ENCODE results near the gene KCNJ15. TPM values are rescaled to one million over a fixed set of nuclear protein-coding genes. Genes with fewer than 3 reads are reported as not detected.
"Not testable (repeated sequence)": the region's sequence is repeated elsewhere in the genome, so short reads cannot be mapped to it uniquely, and the experiment has no call there.

Gene KCNJ15
- total RNA-seq, 1 donor from 2014 or later = 0.83 TPM

DNA sequence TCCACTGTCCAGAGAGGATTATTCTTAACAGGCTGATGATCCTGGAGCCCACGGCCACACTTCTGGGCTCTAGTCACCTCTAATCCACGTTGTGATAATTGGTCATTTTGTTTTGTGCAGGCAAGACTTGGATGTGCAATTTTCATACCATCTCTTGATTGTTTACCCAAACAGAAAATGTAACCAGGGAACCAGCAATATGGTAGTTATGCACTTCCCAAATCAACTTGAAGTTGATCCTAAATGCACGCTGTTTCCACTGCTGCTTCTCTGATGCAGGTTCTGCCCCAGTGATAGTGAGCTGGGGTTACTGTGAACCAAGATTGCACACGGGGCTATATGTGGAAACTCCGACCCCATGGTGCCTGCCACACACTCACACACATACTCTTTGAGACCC is 14.7 kb upstream of the KCNJ15 start:
- intact Hi-C loops (cut with DNase I) = no loop called here
- ATAC-seq (ENCODE audit: poor library complexity) = peak; percentile 28
- DNase-seq = no peak

GRCh38 chr21:38243732-38244406 is 12.9 kb upstream of the KCNJ15 start:
- DNase-seq (no peak), ATAC-seq (ENCODE audit: poor library complexity) (no peak)

GRCh38 chr21:38244407-38244787 is 12.4 kb upstream of the KCNJ15 start:
- ATAC-seq (ENCODE audit: poor library complexity) (no peak), DNase-seq (no peak)
- intact Hi-C loops (cut with DNase I) = no loop called here

More at GRCh38 chr21:38243732-38244406, 12.9 kb upstream of the KCNJ15 start:
- intact Hi-C loops (cut with DNase I) = no loop called here

DNA sequence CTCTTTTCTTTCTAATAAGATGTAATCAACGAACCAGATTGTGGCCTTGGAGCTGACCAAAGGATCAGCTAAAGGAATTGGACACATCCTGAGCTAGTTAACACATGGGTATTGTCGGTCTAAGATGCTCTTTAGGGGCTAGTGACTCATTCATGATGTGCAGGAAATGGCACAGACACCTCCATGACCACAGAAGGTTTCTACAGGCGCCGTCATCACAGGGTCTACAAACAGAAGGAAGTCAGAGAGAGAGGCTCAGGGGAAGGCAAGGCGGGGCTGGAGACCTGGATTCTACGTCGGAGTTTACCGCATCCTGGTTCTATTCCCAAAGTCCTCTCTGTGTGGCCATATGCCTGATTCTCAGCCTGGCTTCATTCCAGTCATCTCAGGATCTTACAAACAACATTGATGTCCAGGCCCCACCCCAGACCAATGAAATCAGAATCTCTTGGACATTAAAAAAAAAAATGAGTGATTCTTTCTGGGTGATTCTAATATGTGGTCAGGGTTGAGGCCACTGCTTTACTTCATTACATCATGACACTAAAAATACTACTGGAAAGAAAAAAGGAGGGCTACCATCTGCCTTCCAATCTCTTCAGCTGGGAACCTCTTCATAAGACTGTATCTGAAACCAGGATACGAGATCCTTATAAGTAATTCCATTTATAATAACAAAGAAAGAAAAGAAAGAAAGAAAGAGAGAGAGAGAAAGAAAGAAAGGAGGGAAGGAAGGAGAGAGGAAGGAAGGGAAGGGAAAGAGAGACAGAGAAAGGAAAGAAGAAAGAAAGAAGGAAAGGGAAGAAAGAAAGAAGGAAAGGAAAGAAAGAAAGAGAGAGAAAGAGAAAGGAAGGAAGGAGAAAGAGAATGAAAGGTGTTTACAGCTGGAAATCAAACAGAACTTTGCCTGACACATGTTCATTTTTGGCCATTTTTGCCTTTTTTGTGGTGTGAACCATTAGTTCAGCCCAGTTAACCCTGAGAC is 11.6 kb upstream of the KCNJ15 start:
- intact Hi-C loops (cut with DNase I) = no loop called here
- no peak for ATAC-seq (ENCODE audit: poor library complexity)
- no peak for DNase-seq

DNA sequence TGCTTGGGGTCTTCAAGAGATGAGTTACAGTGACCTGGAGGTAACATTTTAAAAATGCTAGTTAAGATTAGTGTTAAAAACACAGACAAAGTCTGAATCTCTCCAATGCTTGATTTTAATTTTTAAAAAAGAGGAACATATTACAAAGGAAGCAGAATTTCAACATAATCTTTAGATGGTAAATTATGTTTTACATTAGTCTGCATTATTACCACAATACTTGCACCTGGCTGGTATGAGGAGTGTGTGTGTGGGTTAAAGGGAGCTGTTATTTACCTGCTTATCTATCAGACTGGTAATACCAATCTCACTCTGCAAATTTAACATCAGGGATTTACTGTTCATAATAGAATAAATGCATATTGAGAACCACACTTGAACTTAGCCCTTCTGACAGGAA is 10.3 kb upstream of the KCNJ15 start:
- ATAC-seq (ENCODE audit: poor library complexity) (no peak), DNase-seq (no peak)
- intact Hi-C loops (cut with DNase I) = no loop called here

DNA sequence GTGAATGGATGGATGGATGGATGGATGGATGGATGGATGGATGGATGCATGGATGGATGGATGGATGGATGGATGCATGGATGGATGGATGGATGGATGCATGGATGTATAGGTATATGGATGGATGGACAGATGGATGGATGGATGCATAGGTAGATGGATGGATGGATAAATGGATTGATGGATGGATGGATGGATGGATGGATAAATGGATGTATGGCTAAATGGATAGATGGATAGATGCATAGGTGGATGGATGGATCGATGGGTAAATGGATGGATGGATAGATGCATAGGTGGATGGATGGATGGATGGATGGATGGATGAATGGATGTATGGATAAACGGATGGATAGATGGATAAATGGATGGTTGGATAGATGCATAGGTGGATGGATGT is 9.7 kb upstream of the KCNJ15 start:
- DNase-seq; intact Hi-C loops (cut with DNase I); ATAC-seq (ENCODE audit: poor library complexity): not testable (repeated sequence)

DNA sequence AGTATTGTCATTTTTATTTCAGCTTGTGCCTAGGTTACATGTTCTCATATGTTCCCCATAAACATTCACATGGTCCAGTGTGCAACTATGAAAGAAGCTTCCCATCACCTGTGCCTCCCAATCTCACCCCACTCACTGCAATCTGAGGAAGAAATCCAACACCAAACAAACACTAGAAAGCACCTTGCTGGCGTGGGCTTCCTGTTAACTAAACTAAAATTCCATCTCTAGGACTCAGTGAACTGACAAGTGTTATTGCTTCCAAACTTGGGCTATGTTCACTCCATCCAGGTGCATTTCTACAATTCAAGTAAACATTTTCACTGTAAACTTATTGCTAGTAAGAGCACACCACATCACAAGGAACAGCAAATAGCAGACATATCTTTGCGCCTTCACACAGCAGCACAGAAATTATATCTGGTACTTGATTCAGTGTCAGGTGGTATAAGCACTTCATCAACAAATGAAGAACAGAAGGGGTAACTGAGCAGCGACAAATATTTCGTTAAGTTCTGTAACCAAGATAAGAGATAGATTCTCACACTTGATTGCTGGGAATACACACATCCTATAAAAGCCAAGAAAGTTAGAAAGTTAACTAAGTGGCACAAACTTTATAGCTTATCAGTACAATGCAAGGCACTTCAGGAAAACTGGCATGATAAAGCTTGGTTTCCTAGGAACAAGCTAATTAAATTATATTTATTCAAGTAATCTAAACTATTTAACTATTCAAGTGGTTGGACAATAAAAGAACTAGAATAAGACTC is 8.9 kb upstream of the KCNJ15 start:
- DNase-seq (no peak), ATAC-seq (ENCODE audit: poor library complexity) (no peak)
- intact Hi-C loops (cut with DNase I) = no loop called here

GRCh38 chr21:38249256-38249655 is 7.5 kb upstream of the KCNJ15 start:
- DNase-seq (no peak), ATAC-seq (ENCODE audit: poor library complexity) (no peak)
- intact Hi-C loops (cut with DNase I) = no loop called here

DNA sequence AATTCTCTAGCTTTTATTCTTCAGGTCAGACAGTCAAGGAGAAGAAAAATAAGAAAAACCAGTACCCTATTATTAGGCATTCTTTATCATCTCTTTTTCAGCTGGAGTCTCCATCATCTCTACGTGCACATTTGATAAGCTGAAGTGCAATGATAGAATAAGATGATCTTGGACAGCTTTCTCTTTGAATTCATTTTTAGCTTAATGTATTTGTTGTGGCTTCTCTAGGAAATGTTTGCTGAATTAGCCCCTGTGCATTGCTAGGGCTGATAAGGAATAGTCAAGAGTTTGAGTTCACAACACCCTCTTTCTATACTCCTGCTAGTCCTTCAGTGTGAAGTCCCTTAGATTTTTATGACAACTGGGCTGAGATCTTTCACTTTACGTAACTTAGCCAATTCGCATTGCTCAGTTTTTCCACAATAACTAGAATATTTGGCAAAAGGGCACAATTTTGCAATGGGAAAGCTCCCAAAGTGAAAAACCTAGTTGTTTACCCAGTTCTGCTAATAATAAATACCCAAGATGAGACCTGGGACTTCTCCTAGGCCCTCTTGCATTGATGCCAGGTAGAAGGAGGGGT is 7.0 kb upstream of the KCNJ15 start:
- DNase-seq (no peak), ATAC-seq (ENCODE audit: poor library complexity) (no peak)
- intact Hi-C loops (cut with DNase I) = no loop called here

- intact Hi-C loops (cut with DNase I) = no loop called here
- ATAC-seq (ENCODE audit: poor library complexity) (no peak), DNase-seq (no peak)
Measured at GRCh38 chr21:38250991-38251418, 5.8 kb upstream of the KCNJ15 start.

DNA sequence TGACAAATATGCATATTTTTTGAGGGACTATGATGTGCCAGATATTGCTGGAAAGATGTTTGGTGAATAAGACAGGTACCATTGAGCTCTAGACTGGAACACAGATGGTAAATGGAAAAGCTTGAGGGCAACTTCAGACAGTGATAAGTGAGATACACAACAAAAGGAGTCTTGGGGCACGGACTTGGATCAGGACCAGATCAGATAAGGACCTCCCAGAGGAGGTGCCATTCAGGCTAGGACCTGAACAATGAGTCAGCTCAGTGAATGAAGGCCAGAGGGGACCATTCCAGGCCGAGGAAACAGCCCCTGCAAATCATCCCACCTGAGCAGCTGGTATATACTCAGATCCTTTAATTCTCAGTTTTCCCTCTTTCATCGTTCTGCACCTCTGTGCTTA is 1.8 kb upstream of the KCNJ15 start:
- DNase-seq (no peak), ATAC-seq (ENCODE audit: poor library complexity) (no peak)
- intact Hi-C loops (cut with DNase I) = no loop called here

DNA sequence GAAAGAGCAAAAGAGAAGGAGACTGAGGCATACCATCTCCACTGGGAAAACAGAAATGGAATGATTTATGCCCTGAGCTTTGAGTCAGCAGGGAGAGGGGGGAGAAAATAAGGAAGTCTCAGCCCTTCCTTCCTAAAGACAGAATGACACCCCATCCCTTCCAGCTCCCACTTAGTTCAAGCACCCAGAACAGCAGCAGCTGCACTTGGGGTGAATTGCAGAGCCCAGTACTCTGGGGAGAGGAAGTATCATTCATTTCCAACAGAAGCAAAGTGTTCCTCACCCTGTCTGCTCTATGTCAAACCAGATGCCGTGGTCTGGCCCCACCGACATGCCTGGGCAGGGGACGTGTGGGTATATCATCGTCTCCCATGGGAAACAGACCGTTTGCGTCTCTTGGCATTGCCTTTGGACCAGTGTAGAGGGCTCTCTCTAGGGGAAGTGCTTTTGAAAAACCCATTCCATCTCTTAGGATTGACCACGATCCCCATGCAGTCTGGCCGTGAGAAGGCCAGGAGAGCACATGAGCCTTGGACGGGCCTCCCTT is 1.1 kb upstream of the KCNJ15 start:
- DNase-seq (no peak), ATAC-seq (ENCODE audit: poor library complexity) (no peak)
- intact Hi-C loops (cut with DNase I) = no loop called here

DNA sequence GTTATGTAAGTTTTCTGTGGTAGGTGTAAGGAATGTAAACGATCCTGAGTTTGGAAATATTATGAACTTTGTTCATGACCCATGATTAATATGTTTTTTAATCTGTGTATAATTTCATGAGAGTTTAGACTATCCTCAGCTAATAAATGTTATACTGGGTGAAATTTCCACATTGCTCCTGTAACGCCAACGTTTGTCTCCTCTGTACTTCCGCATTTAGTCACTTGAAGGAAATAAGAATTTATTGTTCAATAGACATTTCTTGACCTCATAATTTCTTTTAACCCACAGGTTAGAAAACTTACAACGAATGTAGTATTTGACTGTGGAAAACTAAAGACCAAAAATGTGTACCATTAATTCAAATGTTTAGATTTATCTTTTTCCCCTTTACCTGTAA is 876 bp downstream of the KCNJ15 start:
- intact Hi-C loops (cut with DNase I) = no loop called here

DNA sequence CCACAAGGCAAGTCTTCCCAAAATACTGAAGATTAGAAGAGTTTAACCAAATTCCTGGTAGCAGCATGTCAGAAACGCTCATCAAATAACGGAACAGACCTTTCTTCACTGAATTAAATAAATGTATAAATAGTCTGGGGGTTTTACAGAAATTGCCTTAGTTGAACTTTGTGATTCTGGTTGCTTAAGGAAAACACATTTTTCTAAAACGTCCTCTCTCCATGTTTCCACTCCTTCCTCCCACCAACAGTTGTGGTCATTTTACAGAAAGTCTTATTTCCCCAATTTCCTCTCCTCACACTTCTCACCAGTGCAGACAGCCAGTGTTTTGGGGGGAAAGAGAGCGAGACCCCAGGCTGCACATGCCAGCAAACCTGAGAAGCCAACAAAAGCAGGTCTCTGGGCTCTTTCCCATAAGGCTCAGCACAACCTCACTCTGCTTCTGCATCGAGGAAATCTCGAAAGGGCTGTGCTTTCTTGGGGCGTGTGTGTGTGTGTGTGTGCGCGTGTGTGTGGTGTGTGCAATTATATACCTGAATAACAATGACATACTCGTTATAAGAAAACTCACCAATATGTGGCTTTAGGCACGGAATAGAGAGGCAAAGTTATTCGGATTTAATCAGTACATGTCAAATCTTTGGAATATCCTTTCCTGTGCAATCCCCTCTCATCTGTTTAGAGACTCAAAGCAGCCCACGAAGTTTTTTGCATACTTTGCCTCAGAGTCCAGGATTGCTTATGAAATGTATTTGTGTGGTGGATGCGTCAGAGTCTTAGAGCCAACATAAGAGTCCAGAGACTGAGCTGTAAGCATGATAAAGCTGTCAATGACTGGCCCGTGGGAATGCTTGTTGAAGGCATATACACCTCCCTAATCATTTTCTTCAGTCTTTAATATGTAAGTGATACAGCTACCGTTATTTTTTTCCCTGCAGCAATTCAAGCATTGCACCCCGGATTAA is 2.0 kb downstream of the KCNJ15 start:
- ATAC-seq (ENCODE audit: poor library complexity) (no peak), DNase-seq (no peak)
- intact Hi-C loops (cut with DNase I) = no loop called here

More for the DNA sequence above, 876 bp downstream of the KCNJ15 start:
- DNase-seq (no peak), ATAC-seq (ENCODE audit: poor library complexity) (no peak)

DNA sequence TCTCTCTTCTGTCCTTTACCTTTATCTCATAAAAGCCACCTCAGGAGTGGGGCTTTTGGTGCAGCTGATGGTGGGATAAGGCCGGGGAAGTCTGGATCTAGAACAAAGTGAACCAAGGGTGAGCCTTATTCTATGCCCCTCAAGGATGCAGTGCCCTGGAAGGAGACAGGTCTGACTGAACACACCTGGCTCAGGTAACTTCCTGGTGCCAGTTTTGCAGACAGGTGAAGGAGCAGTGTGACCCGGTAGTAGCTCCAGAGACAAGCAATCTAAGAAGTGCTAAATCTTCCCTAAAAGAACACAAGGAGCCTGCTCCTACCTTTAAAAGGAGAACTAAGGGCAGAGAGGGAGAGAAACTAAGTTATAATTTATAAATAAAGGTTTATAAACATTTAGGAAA is 2.9 kb downstream of the KCNJ15 start:
- DNase-seq (no peak), ATAC-seq (ENCODE audit: poor library complexity) (no peak)
- intact Hi-C loops (cut with DNase I) = no loop called here

DNA sequence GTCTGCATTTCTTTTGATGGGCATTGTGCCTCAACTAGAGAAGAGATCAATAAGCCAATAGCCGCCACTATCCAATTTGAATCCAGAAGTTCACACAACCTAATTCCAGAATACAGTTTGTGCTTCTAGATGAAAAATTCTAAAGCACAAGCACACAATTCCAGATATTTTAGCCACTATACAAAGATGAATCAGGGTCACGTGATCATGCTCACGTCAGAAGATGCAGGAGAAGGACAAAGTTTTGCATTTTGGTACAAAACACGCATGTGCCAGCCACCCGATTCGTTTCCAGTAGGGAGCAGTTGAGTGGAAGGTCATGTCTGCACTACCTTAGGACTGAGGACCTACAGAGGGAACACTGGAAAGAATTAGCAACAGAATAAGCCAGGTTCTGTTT is 3.6 kb downstream of the KCNJ15 start:
- intact Hi-C loops (cut with DNase I) = no loop called here
- no peak for ATAC-seq (ENCODE audit: poor library complexity)
- no peak for DNase-seq

DNA sequence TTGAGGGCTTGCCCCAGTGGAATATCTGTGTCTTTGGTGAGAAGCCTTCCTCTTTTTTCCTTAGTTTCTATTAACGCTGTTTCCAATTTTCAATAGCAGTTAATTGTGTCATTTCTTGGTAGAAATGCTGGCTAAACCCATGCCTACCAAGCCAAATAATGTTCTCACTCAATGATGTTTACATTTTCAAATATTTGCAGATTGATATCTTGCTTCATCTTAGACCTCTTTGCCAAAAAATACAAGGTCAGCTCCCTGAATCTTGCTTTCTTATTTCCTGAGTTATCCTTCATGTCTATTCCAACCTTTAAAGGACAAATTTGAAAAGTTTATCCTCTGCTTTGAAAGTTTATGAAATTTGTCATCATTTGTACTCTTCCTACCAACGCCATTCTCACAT is 5.1 kb downstream of the KCNJ15 start:
- no peak for DNase-seq
- no peak for ATAC-seq (ENCODE audit: poor library complexity)
- intact Hi-C loops (cut with DNase I) = no loop called here

- DNase-seq = no peak
- no peak for ATAC-seq (ENCODE audit: poor library complexity)
- intact Hi-C loops (cut with DNase I) = no loop called here
Measured at GRCh38 chr21:38263493-38263892, 6.7 kb downstream of the KCNJ15 start.

Measured in Right ventricle myocardium superior (tissue), 1 donor.